DOHH2 (cell line): ENCODE measurements around the gene RAB11B.

Experiments used
- CTCF ChIP-seq: fragments of 200-600 bp; sonication (generic); IDR thresholded peaks from one replicate; pipeline ENCODE4 v1.5.1; 2014; ENCODE audit warnings: antibody characterized with exemption, mild to moderate bottlenecking, low read depth, low read length; ENCODE audit not compliant: poor library complexity, severe bottlenecking
- EZH2phosphoT487 ChIP-seq: fragments of 200-600 bp; sonication (generic); IDR thresholded peaks from 2 replicates; pipeline ENCODE4 v1.6.1; 2017; ENCODE audit warnings: borderline replicate concordance, mild to moderate bottlenecking, antibody characterized with exemption, low read length, moderate library complexity, mixed read lengths

GRCh38 chr19:8358948-8359347 is 31.2 kb upstream of the RAB11B start:
- TF ChIP-seq CTCF = no peak
- no peak for TF ChIP-seq EZH2phosphoT487
